WI38 (cell line): ENCODE results near the gene GPR34.
"Not testable (repeated sequence)": the region's sequence is repeated elsewhere in the genome, so short reads cannot be mapped to it uniquely, and the experiment has no call there.

ENCODE experiments used
- H3K4me3 ChIP-seq: 2 replicates; pipeline ENCODE4 v1.5.1; 2011; ENCODE audit warnings: low read depth, mild to moderate bottlenecking, control low read depth, low read length
- CTCF ChIP-seq: IDR thresholded peaks from 2 replicates; pipeline ENCODE4 v1.5.1; 2012; ENCODE audit warnings: low read depth, mild to moderate bottlenecking, control low read depth, low read length

The GPR34 gene

DNA sequence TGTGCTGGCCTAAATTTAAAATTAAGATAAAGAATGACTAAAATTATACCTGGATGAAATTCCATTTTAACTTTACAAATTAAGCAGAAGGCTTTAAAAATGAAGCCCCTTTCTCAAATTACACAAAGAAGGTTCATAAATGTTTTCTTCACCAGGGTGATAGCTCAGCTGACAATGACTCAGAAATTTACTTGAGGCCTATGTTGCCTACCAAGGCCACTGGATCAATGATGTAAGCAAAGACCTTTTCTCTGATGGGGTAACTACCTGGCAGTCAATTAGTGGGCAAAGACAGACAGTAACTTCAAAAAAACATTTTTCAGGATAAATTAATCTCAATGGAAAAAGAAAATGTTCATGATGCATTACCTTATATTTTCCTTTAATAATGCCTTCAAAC lies 23.9 kb upstream of the GPR34 start:
- H3K4me3 ChIP-seq, result no peak overlapping the region
- TF ChIP-seq CTCF, result no peak

- TF ChIP-seq CTCF, result no peak
- H3K4me3 ChIP-seq, result no peak overlapping the region
Observed at GRCh38 chrX:41665686-41666085, 23.1 kb upstream of the GPR34 start.

DNA sequence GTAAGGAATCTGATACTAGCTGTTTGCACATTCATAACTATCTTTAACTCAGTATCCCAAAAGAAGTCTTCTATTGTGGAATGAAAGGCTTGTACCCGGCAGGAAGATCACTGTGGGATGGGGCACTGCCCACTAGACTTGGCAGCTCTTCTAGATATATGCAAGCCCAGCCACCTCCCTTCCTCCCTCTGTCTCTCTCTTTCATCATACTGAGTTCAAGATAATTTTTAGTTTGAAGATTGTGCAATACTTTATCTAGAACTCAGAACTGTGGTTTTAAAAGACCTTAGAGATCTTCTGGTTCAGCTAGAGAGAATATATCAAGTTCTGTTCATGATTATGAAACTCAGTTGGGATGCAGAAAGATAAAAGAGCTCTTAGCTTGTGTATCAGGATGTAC lies 22.5 kb upstream of the GPR34 start:
- no peak for TF ChIP-seq CTCF
- H3K4me3 ChIP-seq, result no peak overlapping the region

DNA sequence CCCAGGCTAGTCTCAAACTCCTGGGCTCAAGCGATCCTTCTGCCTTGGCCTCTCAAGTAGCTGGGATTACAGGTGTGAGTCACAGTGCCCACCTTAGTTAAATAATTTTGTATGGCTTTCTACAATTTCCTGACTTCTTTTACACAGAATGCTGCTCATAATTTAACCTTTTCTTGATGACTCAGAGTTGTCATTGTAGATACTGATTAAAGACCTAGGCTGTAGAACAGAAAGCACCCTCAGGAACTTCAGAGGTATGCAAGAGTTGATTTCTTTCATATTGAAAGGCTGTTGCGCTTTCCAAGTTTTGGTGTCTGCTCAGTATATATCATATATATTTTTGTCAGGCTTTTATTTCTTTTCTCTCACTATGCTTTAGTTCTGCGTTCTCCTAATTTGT lies 21.1 kb upstream of the GPR34 start:
- H3K4me3 ChIP-seq, result no peak overlapping the region
- TF ChIP-seq CTCF, result no peak

GRCh38 chrX:41670112-41670511 lies 18.7 kb upstream of the GPR34 start:
- no peak for TF ChIP-seq CTCF
- no peak overlapping the region for H3K4me3 ChIP-seq

DNA sequence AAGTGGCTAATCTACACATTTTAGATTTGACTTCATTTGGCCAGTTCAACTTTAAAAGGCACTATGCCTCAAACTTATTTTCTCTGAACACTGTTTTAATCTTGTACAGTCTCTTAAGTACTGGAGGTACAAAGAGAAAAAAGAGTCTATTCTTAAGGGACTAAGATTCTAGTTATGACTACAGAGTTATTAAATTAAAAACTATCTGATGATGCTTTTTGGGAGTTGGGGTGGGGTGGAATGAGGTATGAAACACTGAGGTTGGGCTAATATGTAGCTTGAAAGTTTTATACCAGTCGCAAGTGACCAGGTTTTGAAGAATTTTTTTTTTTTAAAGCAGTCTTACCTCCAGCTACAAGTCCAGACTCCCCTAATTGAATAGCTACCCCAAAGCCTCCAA lies 17.7 kb upstream of the GPR34 start:
- TF ChIP-seq CTCF, result no peak
- H3K4me3 ChIP-seq, result no peak overlapping the region

GRCh38 chrX:41672643-41673042 lies 16.1 kb upstream of the GPR34 start:
- H3K4me3 ChIP-seq, result no peak overlapping the region
- TF ChIP-seq CTCF, result no peak

- H3K4me3 ChIP-seq, result not testable (repeated sequence)
Observed at GRCh38 chrX:41676361-41676760, 12.4 kb upstream of the GPR34 start.
